Neutrophil (primary cell): Measurements from ENCODE around the gene EXT2.

Experiments
- H3K27ac ChIP-seq: fragments of 200-600 bp; sonication (generic); 2 replicates; pipeline ENCODE4 v1.5.1; 2016; ENCODE audit warnings: mild to moderate bottlenecking, moderate library complexity
- H3K27me3 ChIP-seq: fragments of 200-600 bp; sonication (generic); 2 replicates; pipeline ENCODE4 v1.6.0; 2016; ENCODE audit warnings: mild to moderate bottlenecking
- H3K36me3 ChIP-seq: fragments of 200-600 bp; sonication (generic); 2 replicates; pipeline ENCODE4 v1.5.1; 2017
- H3K4me1 ChIP-seq, 2 experiments: fragments of 200-600 bp in 1 of 2; sonication (generic) in 1 of 2; 1 replicate in 1 of 2; 2 replicates in 1 of 2; pipeline versions ENCODE4 v1.5.1 to v1.6.1; 2013 to 2016; ENCODE audit warnings: low read depth in 1 of 2, low read length in 1 of 2, mild to moderate bottlenecking in 1 of 2, moderate library complexity in 1 of 2; ENCODE audit not compliant: control insufficient read depth in 1 of 2, insufficient read depth in 1 of 2
- H3K4me3 ChIP-seq, 2 experiments: fragments of 200-600 bp in 1 of 2; sonication (generic) in 1 of 2; 1 replicate in 1 of 2; 2 replicates in 1 of 2; pipeline ENCODE4 v1.5.1; 2013 to 2016; ENCODE audit warnings: low read depth in 1 of 2, low read length in 1 of 2, mild to moderate bottlenecking in 1 of 2, moderate library complexity in 1 of 2
- H3K9me3 ChIP-seq: fragments of 200-600 bp; sonication (generic); 2 replicates; pipeline ENCODE4 v1.5.1; 2016
- TF ChIP-seq, protein P1 (sequence below): fragments of 200-600 bp; sonication (generic); IDR thresholded peaks from 2 replicates; pipeline ENCODE4 v1.5.1; 2016; ENCODE audit warnings: antibody characterized with exemption

The EXT2 gene

GRCh38 chr11:44191322-44192016 is 96.0 kb downstream of the EXT2 start:
- Histone ChIP-seq H3K27me3 (no peaks in the 10 kb centered on the region), H3K4me1 (peaks cover 0 to 24% of the 10 kb centered on the region in 2 experiments), H3K36me3 (no peaks in the 10 kb centered on the region), H3K9me3 (peaks cover 10% of the 10 kb centered on the region), H3K4me3 (no peak overlapping the region), H3K27ac (no peak overlapping the region)
- TF ChIP-seq, protein P1, sequence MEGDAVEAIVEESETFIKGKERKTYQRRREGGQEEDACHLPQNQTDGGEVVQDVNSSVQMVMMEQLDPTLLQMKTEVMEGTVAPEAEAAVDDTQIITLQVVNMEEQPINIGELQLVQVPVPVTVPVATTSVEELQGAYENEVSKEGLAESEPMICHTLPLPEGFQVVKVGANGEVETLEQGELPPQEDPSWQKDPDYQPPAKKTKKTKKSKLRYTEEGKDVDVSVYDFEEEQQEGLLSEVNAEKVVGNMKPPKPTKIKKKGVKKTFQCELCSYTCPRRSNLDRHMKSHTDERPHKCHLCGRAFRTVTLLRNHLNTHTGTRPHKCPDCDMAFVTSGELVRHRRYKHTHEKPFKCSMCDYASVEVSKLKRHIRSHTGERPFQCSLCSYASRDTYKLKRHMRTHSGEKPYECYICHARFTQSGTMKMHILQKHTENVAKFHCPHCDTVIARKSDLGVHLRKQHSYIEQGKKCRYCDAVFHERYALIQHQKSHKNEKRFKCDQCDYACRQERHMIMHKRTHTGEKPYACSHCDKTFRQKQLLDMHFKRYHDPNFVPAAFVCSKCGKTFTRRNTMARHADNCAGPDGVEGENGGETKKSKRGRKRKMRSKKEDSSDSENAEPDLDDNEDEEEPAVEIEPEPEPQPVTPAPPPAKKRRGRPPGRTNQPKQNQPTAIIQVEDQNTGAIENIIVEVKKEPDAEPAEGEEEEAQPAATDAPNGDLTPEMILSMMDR: no peak

- TF ChIP-seq, protein P1: no peak
- no peaks in the 10 kb centered on the region for H3K36me3 ChIP-seq
- H3K27ac ChIP-seq: no peak overlapping the region
- peaks cover 0 to 24% of the 10 kb centered on the region in 2 experiments for H3K4me1 ChIP-seq
- H3K27me3 ChIP-seq: no peaks in the 10 kb centered on the region
- H3K9me3 ChIP-seq: peaks cover 10% of the 10 kb centered on the region
- H3K4me3 ChIP-seq: no peak overlapping the region
These were observed 96.5 kb downstream of the EXT2 start for GRCh38 chr11:44192017-44192385.

DNA sequence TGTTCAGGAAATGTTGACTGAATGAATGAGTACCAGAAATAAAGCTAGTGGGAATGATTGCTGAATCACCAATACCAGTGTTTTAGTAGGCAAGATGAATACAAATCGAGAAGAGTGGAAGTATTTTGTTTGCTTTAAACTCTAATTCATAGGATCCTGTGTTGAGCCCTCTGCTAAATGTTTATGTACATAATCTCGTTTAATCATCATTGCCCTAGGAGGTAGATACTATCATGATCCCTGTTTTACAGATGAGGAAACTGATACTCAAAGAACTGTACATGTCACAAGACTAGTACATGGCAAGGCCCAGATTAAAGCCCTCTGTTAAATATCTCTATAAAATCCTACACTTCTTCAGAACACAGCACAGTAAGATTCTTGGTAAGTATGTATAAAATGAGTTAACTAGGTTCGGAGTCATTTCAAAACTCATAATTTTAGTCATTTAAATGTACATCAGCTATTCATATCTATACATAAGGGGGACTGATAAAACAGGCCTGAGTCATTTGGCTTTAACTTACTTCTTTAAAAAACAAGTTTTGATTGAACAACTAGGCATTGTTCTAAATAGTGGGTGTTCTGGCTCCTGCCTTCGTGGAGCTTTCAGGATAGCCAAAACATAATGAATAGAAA is 97.1 kb downstream of the EXT2 start:
- Histone ChIP-seq H3K27ac (no peak overlapping the region), H3K4me3 (no peak overlapping the region), H3K4me1 (peaks cover 0 to 24% of the 10 kb centered on the region in 2 experiments), H3K27me3 (no peaks in the 10 kb centered on the region), H3K36me3 (no peaks in the 10 kb centered on the region), H3K9me3 (peaks cover 10% of the 10 kb centered on the region)
- TF ChIP-seq, protein P1: no peak

DNA sequence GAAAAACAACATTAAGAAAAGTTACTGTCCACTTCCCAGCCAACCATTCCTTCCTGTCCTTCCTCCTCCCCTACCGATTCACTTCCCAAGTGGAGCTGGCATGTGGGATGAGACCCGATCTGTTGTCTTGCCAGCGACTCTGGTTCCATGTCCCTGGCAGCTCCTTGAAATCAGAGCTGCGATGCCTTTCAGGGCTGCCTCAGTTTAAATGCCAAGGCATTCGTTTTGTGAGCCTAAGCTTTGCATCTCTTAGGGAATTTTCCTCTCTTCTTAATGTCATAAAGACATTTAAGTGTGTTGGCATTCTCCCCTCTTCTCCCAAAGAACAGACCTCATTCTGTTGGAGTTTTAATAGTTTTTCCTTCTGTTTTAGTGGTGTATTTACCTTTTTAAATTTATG is 98.4 kb downstream of the EXT2 start:
- no peaks in the 10 kb centered on the region for H3K36me3 ChIP-seq
- TF ChIP-seq, protein P1: no peak
- peaks cover under 1% of the 10 kb centered on the region for H3K9me3 ChIP-seq
- no peaks in the 10 kb centered on the region for H3K27me3 ChIP-seq
- no peak overlapping the region for H3K27ac ChIP-seq
- peaks cover 0 to 24% of the 10 kb centered on the region in 2 experiments for H3K4me1 ChIP-seq
- no peak overlapping the region for H3K4me3 ChIP-seq

DNA sequence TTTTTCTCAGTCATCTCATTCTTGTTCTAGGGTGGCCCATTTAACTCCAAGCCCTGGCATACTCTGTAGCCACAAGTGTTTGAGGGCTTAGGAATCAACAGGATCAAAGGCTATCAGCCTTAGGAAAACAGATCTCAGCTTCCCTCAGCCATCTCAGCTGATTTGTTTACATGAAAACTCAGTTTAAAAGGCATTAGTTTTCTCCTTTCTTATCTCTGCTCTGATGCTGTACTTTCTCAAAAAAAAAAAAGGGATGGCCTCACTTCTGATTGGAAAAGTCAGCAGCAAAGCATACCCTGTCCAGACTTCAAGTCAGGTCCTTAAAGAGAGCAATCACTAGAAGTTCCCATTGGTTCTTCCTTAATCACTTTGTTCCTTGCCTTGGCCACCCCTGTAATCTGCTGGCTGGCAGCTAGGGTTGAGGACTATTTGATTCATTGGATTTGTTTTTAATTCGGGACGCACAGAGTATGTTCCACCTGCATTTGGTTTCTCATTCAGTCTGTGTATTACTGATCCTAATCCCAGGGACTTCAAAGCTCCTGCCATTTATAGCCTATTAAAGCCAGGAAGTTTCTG is 102.8 kb downstream of the EXT2 start:
- Histone ChIP-seq H3K9me3 (no peaks in the 10 kb centered on the region), H3K4me3 (no peak overlapping the region), H3K4me1 (no peaks in the 10 kb centered on the region), H3K27me3 (no peaks in the 10 kb centered on the region), H3K27ac (no peak overlapping the region), H3K36me3 (no peaks in the 10 kb centered on the region)
- TF ChIP-seq, protein P1: no peak
